HG03354 (cell line): ENCODE results near the gene PPP2CA.

Source experiments
- ATAC-seq: cut with Tn5 transposase; IDR thresholded peaks from one replicate; pipeline ENCODE4 v1.9.1; 2021; ENCODE audit warnings: mild to moderate bottlenecking; ENCODE audit not compliant: unreplicated experiment, poor library complexity, severe bottlenecking

PPP2CA gene

GRCh38 chr5:134206627-134207160 lies 19.2 kb downstream of the PPP2CA start:
- ATAC-seq, result no peak

- ATAC-seq, result no peak
Observed at GRCh38 chr5:134204575-134204974, 21.3 kb downstream of the PPP2CA start.

- ATAC-seq, result no peak
Observed at GRCh38 chr5:134203630-134204029, 22.2 kb downstream of the PPP2CA start.

GRCh38 chr5:134195666-134196065 lies 30.2 kb downstream of the PPP2CA start:
- no peak for ATAC-seq

- ATAC-seq, result no peak
Observed at GRCh38 chr5:134189031-134189430, 36.8 kb downstream of the PPP2CA start.

- ATAC-seq, result no peak
Observed at GRCh38 chr5:134188092-134188491, 37.8 kb downstream of the PPP2CA start.

GRCh38 chr5:134184155-134185135 lies 41.4 kb downstream of the PPP2CA start:
- peak; percentile 86 for ATAC-seq

- ATAC-seq, result no peak
Observed at GRCh38 chr5:134183481-134183880, 42.4 kb downstream of the PPP2CA start.

GRCh38 chr5:134178096-134178419 lies 47.8 kb downstream of the PPP2CA start:
- no peak for ATAC-seq

GRCh38 chr5:134177369-134178095 lies 48.3 kb downstream of the PPP2CA start:
- no peak for ATAC-seq

- peak; percentile 81 for ATAC-seq
Observed at GRCh38 chr5:134176511-134177368, 49.1 kb downstream of the PPP2CA start, which contains the start of gene SKP1. TSS of gene SKP1 (minus strand) at chr5:134176950. CDS start at chr5:134174022, 2,928 bp downstream.

GRCh38 chr5:134175921-134176510 lies 49.9 kb downstream of the PPP2CA start:
- ATAC-seq, result no peak

GRCh38 chr5:134174841-134175839 lies 50.7 kb downstream of the PPP2CA start:
- no peak for ATAC-seq

GRCh38 chr5:134171972-134172371 lies 53.9 kb downstream of the PPP2CA start:
- ATAC-seq, result no peak

- no peak for ATAC-seq
Observed at GRCh38 chr5:134162592-134162991, 63.3 kb downstream of the PPP2CA start.

- ATAC-seq, result no peak
Observed at GRCh38 chr5:134161513-134162395, 64.1 kb downstream of the PPP2CA start.

- ATAC-seq, result no peak
Observed at GRCh38 chr5:134153657-134154056, 72.2 kb downstream of the PPP2CA start.
